Measurements from ENCODE around the gene NCBP3.

The NCBP3 gene

DNA sequence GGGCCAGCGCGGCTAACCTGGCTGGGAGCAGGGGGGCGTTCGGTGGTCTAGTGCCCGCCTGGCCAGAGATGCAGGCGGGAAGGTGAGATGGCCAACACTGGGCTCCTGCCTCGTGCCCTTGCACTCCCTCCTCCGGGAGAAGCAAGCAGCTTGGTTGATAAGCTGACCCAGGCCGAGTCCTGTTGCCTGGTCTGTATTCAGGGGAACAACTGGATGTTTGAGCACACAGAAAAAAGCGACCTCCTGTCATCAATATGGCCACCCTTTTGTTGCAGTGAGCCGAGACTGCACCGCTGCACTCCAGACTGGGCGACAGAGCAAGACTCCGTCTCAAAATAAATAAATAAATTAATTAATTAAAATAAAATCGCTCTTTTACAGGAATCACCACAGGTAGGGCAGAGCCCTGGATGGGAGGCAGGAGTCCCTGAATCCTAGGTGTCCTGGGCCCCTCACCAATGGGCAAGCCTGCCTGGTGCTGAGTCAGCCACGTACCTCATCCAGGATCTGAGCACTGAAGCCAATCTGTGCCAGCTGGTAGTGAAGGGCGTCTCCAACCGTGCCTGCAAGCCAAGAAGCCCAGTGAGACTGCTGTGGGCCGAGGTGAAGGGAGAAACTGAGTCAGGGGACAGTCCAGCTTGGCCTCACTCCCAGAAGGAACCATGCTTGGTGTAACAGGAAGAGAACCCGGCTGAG lies 90.6 kb downstream of the NCBP3 start:
- TF ChIP-seq POLR2AphosphoS5 (IDR thresholded peaks at IDR 0.05; ENCODE audit: low read depth, low read length) (no peak), TAF1 (IDR thresholded peaks at IDR 0.05; ENCODE audit: borderline replicate concordance, insufficient read depth, low read length) (no peak), SIN3A (IDR thresholded peaks at IDR 0.05; ENCODE audit: borderline replicate concordance, insufficient read depth, low read length) (no peak), FOXP2 (optimal IDR thresholded peaks at IDR 0.05; ENCODE audit: borderline replicate concordance, extremely low read depth, extremely low read length, insufficient read depth) (no peak)
- TF ChIP-seq, protein P1, sequence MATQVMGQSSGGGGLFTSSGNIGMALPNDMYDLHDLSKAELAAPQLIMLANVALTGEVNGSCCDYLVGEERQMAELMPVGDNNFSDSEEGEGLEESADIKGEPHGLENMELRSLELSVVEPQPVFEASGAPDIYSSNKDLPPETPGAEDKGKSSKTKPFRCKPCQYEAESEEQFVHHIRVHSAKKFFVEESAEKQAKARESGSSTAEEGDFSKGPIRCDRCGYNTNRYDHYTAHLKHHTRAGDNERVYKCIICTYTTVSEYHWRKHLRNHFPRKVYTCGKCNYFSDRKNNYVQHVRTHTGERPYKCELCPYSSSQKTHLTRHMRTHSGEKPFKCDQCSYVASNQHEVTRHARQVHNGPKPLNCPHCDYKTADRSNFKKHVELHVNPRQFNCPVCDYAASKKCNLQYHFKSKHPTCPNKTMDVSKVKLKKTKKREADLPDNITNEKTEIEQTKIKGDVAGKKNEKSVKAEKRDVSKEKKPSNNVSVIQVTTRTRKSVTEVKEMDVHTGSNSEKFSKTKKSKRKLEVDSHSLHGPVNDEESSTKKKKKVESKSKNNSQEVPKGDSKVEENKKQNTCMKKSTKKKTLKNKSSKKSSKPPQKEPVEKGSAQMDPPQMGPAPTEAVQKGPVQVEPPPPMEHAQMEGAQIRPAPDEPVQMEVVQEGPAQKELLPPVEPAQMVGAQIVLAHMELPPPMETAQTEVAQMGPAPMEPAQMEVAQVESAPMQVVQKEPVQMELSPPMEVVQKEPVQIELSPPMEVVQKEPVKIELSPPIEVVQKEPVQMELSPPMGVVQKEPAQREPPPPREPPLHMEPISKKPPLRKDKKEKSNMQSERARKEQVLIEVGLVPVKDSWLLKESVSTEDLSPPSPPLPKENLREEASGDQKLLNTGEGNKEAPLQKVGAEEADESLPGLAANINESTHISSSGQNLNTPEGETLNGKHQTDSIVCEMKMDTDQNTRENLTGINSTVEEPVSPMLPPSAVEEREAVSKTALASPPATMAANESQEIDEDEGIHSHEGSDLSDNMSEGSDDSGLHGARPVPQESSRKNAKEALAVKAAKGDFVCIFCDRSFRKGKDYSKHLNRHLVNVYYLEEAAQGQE (IDR thresholded peaks at IDR 0.05; ENCODE audit: insufficient read depth in 1 of 2, low read depth in 2 of 2, low read length in 2 of 2): no peak

DNA sequence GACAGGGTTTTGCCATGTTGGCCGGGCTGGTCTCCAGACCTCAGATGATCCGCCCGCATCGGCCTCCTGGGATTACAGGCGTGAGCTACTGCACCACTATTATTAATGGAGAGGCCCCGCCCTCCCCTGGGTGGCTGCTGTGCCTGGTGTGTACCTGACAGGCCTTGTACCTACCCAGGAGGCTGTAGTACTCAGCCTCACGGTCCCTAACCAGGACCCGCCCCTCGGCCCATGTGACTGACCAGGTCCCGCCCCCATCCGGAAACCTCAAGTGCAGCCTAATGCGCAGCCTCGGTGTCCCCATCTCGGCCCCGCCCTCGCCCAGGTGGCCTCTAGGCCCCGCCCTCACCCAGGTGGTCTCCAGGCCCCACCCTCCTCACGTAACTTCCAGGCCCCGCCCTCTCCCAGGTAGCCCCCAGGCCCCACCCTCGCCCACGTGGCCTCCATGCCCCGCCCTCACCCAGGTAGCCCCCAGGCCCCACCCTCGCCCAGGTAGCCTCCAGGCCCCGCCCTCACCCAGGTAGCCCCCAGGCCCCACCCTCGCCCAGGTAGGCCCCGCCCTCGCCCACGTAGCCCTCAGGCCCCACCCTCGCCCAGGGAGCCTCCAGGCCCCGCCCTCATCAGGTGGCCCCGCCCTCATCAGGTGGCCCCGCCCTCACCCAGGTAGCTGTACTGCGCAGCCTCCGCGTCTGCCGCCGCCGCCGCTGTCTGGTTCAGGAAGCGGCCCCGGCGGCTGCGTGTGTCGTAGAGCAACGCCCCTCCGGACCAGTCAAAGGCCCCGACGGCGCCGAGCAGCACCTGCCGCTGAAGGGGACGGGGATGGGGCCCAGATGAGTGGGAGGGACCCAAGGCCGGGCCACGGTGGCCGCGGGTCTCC lies 91.3 kb downstream of the NCBP3 start:
- TF ChIP-seq SIN3A (IDR thresholded peaks at IDR 0.05; ENCODE audit: borderline replicate concordance, insufficient read depth, low read length) (no peak), TAF1 (IDR thresholded peaks at IDR 0.05; ENCODE audit: borderline replicate concordance, insufficient read depth, low read length) (no peak), FOXP2 (optimal IDR thresholded peaks at IDR 0.05; ENCODE audit: borderline replicate concordance, extremely low read depth, extremely low read length, insufficient read depth) (no peak), POLR2AphosphoS5 (IDR thresholded peaks at IDR 0.05; ENCODE audit: low read depth, low read length) (no peak)
- TF ChIP-seq, protein P1 (IDR thresholded peaks at IDR 0.05; ENCODE audit: insufficient read depth in 1 of 2, low read depth in 2 of 2, low read length in 2 of 2): no peak

GRCh38 chr17:3754066-3754457 lies 92.0 kb downstream of the NCBP3 start:
- TF ChIP-seq, protein P1 (IDR thresholded peaks at IDR 0.05; ENCODE audit: insufficient read depth in 1 of 2, low read depth in 2 of 2, low read length in 2 of 2): no peak
- no peak for TF ChIP-seq FOXP2 (optimal IDR thresholded peaks at IDR 0.05; ENCODE audit: borderline replicate concordance, extremely low read depth, extremely low read length, insufficient read depth)
- no peak for TF ChIP-seq SIN3A (IDR thresholded peaks at IDR 0.05; ENCODE audit: borderline replicate concordance, insufficient read depth, low read length)
- no peak for TF ChIP-seq TAF1 (IDR thresholded peaks at IDR 0.05; ENCODE audit: borderline replicate concordance, insufficient read depth, low read length)
- no peak for TF ChIP-seq POLR2AphosphoS5 (IDR thresholded peaks at IDR 0.05; ENCODE audit: low read depth, low read length)

- TF ChIP-seq POLR2AphosphoS5 (IDR thresholded peaks at IDR 0.05; ENCODE audit: low read depth, low read length) (no peak), TAF1 (IDR thresholded peaks at IDR 0.05; ENCODE audit: borderline replicate concordance, insufficient read depth, low read length) (no peak), SIN3A (IDR thresholded peaks at IDR 0.05; ENCODE audit: borderline replicate concordance, insufficient read depth, low read length) (no peak), FOXP2 (optimal IDR thresholded peaks at IDR 0.05; ENCODE audit: borderline replicate concordance, extremely low read depth, extremely low read length, insufficient read depth) (no peak)
- TF ChIP-seq, protein P1 (IDR thresholded peaks at IDR 0.05; ENCODE audit: insufficient read depth in 1 of 2, low read depth in 2 of 2, low read length in 2 of 2): no peak
Observed at GRCh38 chr17:3753624-3754023, 92.4 kb downstream of the NCBP3 start.

All from PFSK-1 (cell line).